Panc1 (cell line): ENCODE measurements around the gene HEPHL1.

Experiments used
- CTCF ChIP-seq: fragments of 450-650 bp; IDR thresholded peaks from 2 replicates; pipeline ENCODE4 v1.5.1; 2017; ENCODE audit warnings: mild to moderate bottlenecking
- POLR2AphosphoS5 ChIP-seq: IDR thresholded peaks from 2 replicates; pipeline ENCODE4 v1.6.1; 2012; ENCODE audit warnings: mild to moderate bottlenecking, low read depth, low read length, moderate library complexity
- SIN3A ChIP-seq: IDR thresholded peaks from 2 replicates; pipeline ENCODE4 v1.6.1; 2012; ENCODE audit warnings: low read depth, mild to moderate bottlenecking, low read length, moderate library complexity, borderline replicate concordance; ENCODE audit not compliant: insufficient read depth
- TCF7L2 ChIP-seq: IDR thresholded peaks from 2 replicates; pipeline ENCODE4 v1.6.1; 2011; ENCODE audit warnings: mild to moderate bottlenecking, low read depth, low read length, inconsistent platforms

- no peak for TF ChIP-seq POLR2AphosphoS5
- no peak for TF ChIP-seq CTCF
- no peak for TF ChIP-seq SIN3A
- TF ChIP-seq TCF7L2 = no peak
These were observed 121.4 kb downstream of the HEPHL1 start for GRCh38 chr11:94142308-94143281.
